H1 (cell line): ENCODE data around the gene POLE. TPM values are rescaled to one million over a fixed set of nuclear protein-coding genes. Genes with fewer than 3 reads are reported as not detected.
A peak's percentile ranks its signal among the peaks of the same experiment; 100 is the strongest.

Source experiments
- CTCF ChIA-PET: fragments of 300-600 bp; sonication (Branson Sonifier 250); formaldehyde crosslinking; loops from one replicate; lab custom pipeline; 2021; ENCODE audit not compliant: partially characterized antibody; lab: Charles Lee
- POLR2A ChIA-PET: fragments of 300-600 bp; sonication (Branson Sonifier 250); formaldehyde crosslinking; loops from one replicate; lab custom pipeline; 2021; ENCODE audit warnings: inconsistent platforms; ENCODE audit not compliant: partially characterized antibody; lab: Charles Lee
- DNase-seq, 2 experiments: peaks; one replicate each; pipeline versions ENCODE4 v3.0.0 to v3.0.0-alpha.2; 2010 to 2022; ENCODE audit warnings: low spot score in 2 of 2, low read depth in 1 of 2, mixed read lengths in 1 of 2
- FAIRE-seq: peaks from 2 replicates; lab custom pipeline; 2011; peaks lifted over from hg19 to GRCh38; lab: Jason Lieb, UNC
- H2AFZ ChIP-seq: 2 replicates; pipeline ENCODE4 v1.8.1; 2012; ENCODE audit warnings: low read length, inconsistent platforms
- H2AK5ac ChIP-seq: 2 replicates; pipeline ENCODE4 v1.6.1; 2013; ENCODE audit warnings: low read depth, low read length
- H2BK120ac ChIP-seq: replicated peaks from 2 replicates; pipeline ENCODE3; 2013; ENCODE audit warnings: low read depth, low read length, inconsistent platforms
- H2BK12ac ChIP-seq: 2 replicates; pipeline ENCODE4 v1.6.1; 2013; ENCODE audit warnings: low read depth, low read length
- H2BK15ac ChIP-seq: 2 replicates; pipeline ENCODE4 v1.6.1; 2013; ENCODE audit warnings: low read length
- H2BK20ac ChIP-seq: 2 replicates; pipeline ENCODE4 v1.6.1; 2013; ENCODE audit warnings: low read length
- H2BK5ac ChIP-seq: 2 replicates; pipeline ENCODE4 v1.6.1; 2013; ENCODE audit warnings: low read depth, low read length
- H3K14ac ChIP-seq: 2 replicates; pipeline ENCODE4 v1.6.1; 2013; ENCODE audit warnings: inconsistent platforms; ENCODE audit not compliant: insufficient read length
- H3K18ac ChIP-seq: 2 replicates; pipeline ENCODE4 v1.6.1; 2013; ENCODE audit warnings: low read length; ENCODE audit errors: extremely low read depth
- H3K23ac ChIP-seq: 2 replicates; pipeline ENCODE4 v1.6.1; 2013; ENCODE audit warnings: inconsistent platforms; ENCODE audit not compliant: insufficient read length
- H3K23me2 ChIP-seq: 2 replicates; pipeline ENCODE4 v1.6.1; 2013; ENCODE audit warnings: low read depth, low read length
- H3K27ac ChIP-seq: 2 replicates; pipeline ENCODE4 v1.6.1; 2011; ENCODE audit warnings: low read depth, low read length, inconsistent platforms
- H3K27me3 ChIP-seq, 4 experiments: replicated peaks in 1 of 4; 1 replicate in 1 of 4; 2 replicates in 3 of 4; pipeline versions ENCODE4 v1.6.1 to v1.8.1; 2011 to 2013; ENCODE audit warnings: low read length in 3 of 4, mild to moderate bottlenecking in 3 of 4, inconsistent platforms in 2 of 4, mixed read lengths in 2 of 4, moderate library complexity in 1 of 4; ENCODE audit not compliant: control insufficient read depth in 3 of 4, insufficient read depth in 3 of 4; ENCODE audit errors: extremely low read depth in 1 of 4
- H3K36me3 ChIP-seq, 4 experiments: 2 replicates each; pipeline versions ENCODE4 v1.6.1 to v1.8.1; 2011 to 2013; ENCODE audit warnings: mild to moderate bottlenecking in 4 of 4, low read length in 3 of 4, moderate library complexity in 2 of 4, control low read depth in 1 of 4, inconsistent platforms in 1 of 4; ENCODE audit not compliant: insufficient read depth in 4 of 4, control insufficient read depth in 2 of 4
- H3K4ac ChIP-seq: replicated peaks from 2 replicates; pipeline ENCODE3; 2013; ENCODE audit warnings: low read length, low read depth, mixed read lengths, inconsistent platforms; ENCODE audit not compliant: insufficient read length
- H3K4me1 ChIP-seq, 4 experiments: replicated peaks in 1 of 4; 1 replicate in 1 of 4; 2 replicates in 3 of 4; pipeline versions ENCODE4 v1.6.1 to v1.8.1; 2011 to 2013; ENCODE audit warnings: low read length in 3 of 4, inconsistent platforms in 2 of 4, mixed read lengths in 1 of 4; ENCODE audit not compliant: insufficient read depth in 4 of 4, control insufficient read depth in 3 of 4
- H3K4me2 ChIP-seq, 2 experiments: 2 replicates each; pipeline versions ENCODE4 v1.6.1 to v1.8.1; 2011 to 2013; ENCODE audit warnings: low read depth in 2 of 2, low read length in 2 of 2, control low read depth in 1 of 2, inconsistent platforms in 1 of 2, mild to moderate bottlenecking in 1 of 2; ENCODE audit not compliant: insufficient read depth in 1 of 2
- H3K4me3 ChIP-seq, 4 experiments: fragments of 200-600, 300-600 bp in 1 of 4; sonication (generic), shearing (Covaris generic), sonication (Bioruptor Twin) in 1 of 4; 2 replicates each; pipeline versions ENCODE4 v1.5.1 to v1.8.1; 2011 to 2016; ENCODE audit warnings: low read length in 4 of 4, low read depth in 3 of 4, control low read depth in 2 of 4, inconsistent platforms in 2 of 4, mild to moderate bottlenecking in 2 of 4, mixed read lengths in 1 of 4, moderate library complexity in 1 of 4; ENCODE audit not compliant: insufficient read depth in 2 of 4; ENCODE audit errors: extremely low read depth in 1 of 4
- H3K56ac ChIP-seq: replicated peaks from 2 replicates; pipeline ENCODE3; 2013; ENCODE audit warnings: low read depth, mild to moderate bottlenecking, mixed read lengths, low read length, inconsistent platforms; ENCODE audit not compliant: insufficient read length
- H3K79me1 ChIP-seq: 2 replicates; pipeline ENCODE4 v1.6.1; 2013; ENCODE audit warnings: low read depth, low read length, control low read depth
- H3K79me2 ChIP-seq, 2 experiments: 2 replicates each; pipeline versions ENCODE4 v1.6.1 to v1.8.1; 2012 to 2013; ENCODE audit warnings: low read length in 2 of 2, mild to moderate bottlenecking in 2 of 2, inconsistent platforms in 1 of 2; ENCODE audit not compliant: insufficient read depth in 2 of 2, control insufficient read depth in 1 of 2
- H3K9ac ChIP-seq, 4 experiments: replicated peaks in 1 of 4; 1 replicate in 1 of 4; 2 replicates in 3 of 4; pipeline versions ENCODE4 v1.6.1 to v1.8.1; 2011 to 2013; ENCODE audit warnings: low read depth in 3 of 4, low read length in 3 of 4, control low read depth in 2 of 4, mild to moderate bottlenecking in 2 of 4, moderate library complexity in 2 of 4, inconsistent platforms in 1 of 4; ENCODE audit errors: extremely low read depth in 1 of 4
- H3K9me3 ChIP-seq, 2 experiments: 2 replicates each; pipeline versions ENCODE4 v1.6.1 to v1.8.1; 2012 to 2013; ENCODE audit warnings: mild to moderate bottlenecking in 2 of 2, moderate library complexity in 2 of 2, control low read depth in 1 of 2, inconsistent platforms in 1 of 2, low read depth in 1 of 2, low read length in 1 of 2, mixed read lengths in 1 of 2; ENCODE audit not compliant: insufficient read depth in 2 of 2
- H4K20me1 ChIP-seq, 2 experiments: replicated peaks in 1 of 2; 2 replicates each; pipeline versions ENCODE3 to v1.8.1; 2011 to 2013; ENCODE audit warnings: inconsistent platforms in 2 of 2, low read length in 2 of 2, mild to moderate bottlenecking in 1 of 2; ENCODE audit not compliant: insufficient read depth in 2 of 2, control insufficient read depth in 1 of 2
- H4K5ac ChIP-seq: 2 replicates; pipeline ENCODE4 v1.6.1; 2013; ENCODE audit warnings: low read length, low read depth, mixed read lengths, inconsistent platforms; ENCODE audit not compliant: insufficient read length
- H4K8ac ChIP-seq: 2 replicates; pipeline ENCODE4 v1.8.0; 2013; ENCODE audit warnings: mild to moderate bottlenecking, moderate library complexity, low read length, inconsistent platforms; ENCODE audit not compliant: insufficient read depth; ENCODE audit errors: extremely low read depth
- H4K91ac ChIP-seq: replicated peaks from 2 replicates; pipeline ENCODE3; 2013; ENCODE audit warnings: low read length, mixed read lengths, inconsistent platforms; ENCODE audit not compliant: insufficient read length
- GABPA ChIP-seq: IDR thresholded peaks from 2 replicates; pipeline ENCODE4 v1.6.1; 2011; ENCODE audit warnings: mild to moderate bottlenecking, low read length, moderate library complexity, borderline replicate concordance; ENCODE audit not compliant: insufficient read depth
- HDAC2 ChIP-seq, 2 experiments: fragments of 300-600 bp in 1 of 2; sonication (generic) in 1 of 2; IDR thresholded peaks; 2 replicates each; pipeline ENCODE4 v1.6.1; 2011 to 2012; ENCODE audit warnings: low read depth in 2 of 2, low read length in 2 of 2, mild to moderate bottlenecking in 2 of 2, moderate library complexity in 2 of 2, borderline replicate concordance in 1 of 2, inconsistent platforms in 1 of 2
- HDAC6 ChIP-seq: IDR thresholded peaks from one replicate; pipeline ENCODE4 v1.7.1; 2012; ENCODE audit warnings: low read depth, mild to moderate bottlenecking, inconsistent platforms, low read length, moderate library complexity
- JUND ChIP-seq: IDR thresholded peaks from 2 replicates; pipeline ENCODE4 v1.6.1; 2011; ENCODE audit warnings: mild to moderate bottlenecking, improper control_type of control experiment, low read length
- POU5F1 ChIP-seq: IDR thresholded peaks from 2 replicates; pipeline ENCODE4 v1.6.1; 2011; ENCODE audit warnings: low read depth, mild to moderate bottlenecking, low read length, moderate library complexity
- RXRA ChIP-seq: IDR thresholded peaks from 2 replicates; pipeline ENCODE4 v1.6.1; 2011; ENCODE audit warnings: low read depth, mild to moderate bottlenecking, low read length, moderate library complexity; ENCODE audit not compliant: insufficient read depth
- SIX5 ChIP-seq: IDR thresholded peaks from 2 replicates; pipeline ENCODE4 v1.6.1; 2011; ENCODE audit warnings: mild to moderate bottlenecking, low read depth, low read length
- SRF ChIP-seq: IDR thresholded peaks from 2 replicates; pipeline ENCODE4 v1.6.1; 2011; ENCODE audit warnings: mild to moderate bottlenecking, low read depth, low read length, moderate library complexity
- SUZ12 ChIP-seq: fragments of 200-600 bp; sonication (generic); IDR thresholded peaks from 2 replicates; pipeline ENCODE4 v1.6.1; 2012; ENCODE audit warnings: mild to moderate bottlenecking, inconsistent platforms, low read length, moderate library complexity, mixed read lengths
- WGBS, 2 experiments: shearing (Covaris generic) in 1 of 2; methylation state at CpG; one replicate each; pipeline versions ENCODE4 v1.1.6 to v1.1.7; 2013 to 2015; ENCODE audit warnings: low lambda C conversion rate in 2 of 2, mixed read lengths in 2 of 2, inconsistent platforms in 1 of 2, low coverage in 1 of 2, missing lambda C conversion rate in 1 of 2; ENCODE audit not compliant: insufficient replicate concordance in 2 of 2, insufficient coverage in 1 of 2, insufficient read length in 1 of 2; ENCODE audit errors: extremely low coverage in 1 of 2, missing lambda C conversion rate in 1 of 2; 5-methylcytosine and 5-hydroxymethylcytosine counted together
- polyA plus RNA-seq, 7 experiments: library from polyadenylated mRNA; depleted of rRNA in 3 of 7; stranded (reverse) in 5 of 7; unstranded in 2 of 7; fragments of >200 nt in 5 of 7; fragments of 200-250 nt in 2 of 7; gene quantifications; 1 replicate in 5 of 7; 2 replicates in 1 of 7; 4 replicates in 1 of 7; pipeline versions ENCODE4 v1.2.1 to v1.2.3, GENCODE V29; 2011 to 2013; ENCODE audit warnings: missing spikeins in 2 of 7, mixed read lengths in 2 of 7
- total RNA-seq: library from RNA; stranded (reverse); fragmentation: NEBNext Ultra II Directional; extraction: Animal tissue kit (Norgen Biotek cat#: 25700); gene quantifications from 2 replicates; pipeline ENCODE4 v1.2.1, GENCODE V29; 2021

The POLE gene
- total and polyA plus RNA-seq, 2 of the 8 experiments (the other 6 are each of a cell fraction or from before 2014, with no cell fraction given), result 59.7 to 115 TPM

DNA sequence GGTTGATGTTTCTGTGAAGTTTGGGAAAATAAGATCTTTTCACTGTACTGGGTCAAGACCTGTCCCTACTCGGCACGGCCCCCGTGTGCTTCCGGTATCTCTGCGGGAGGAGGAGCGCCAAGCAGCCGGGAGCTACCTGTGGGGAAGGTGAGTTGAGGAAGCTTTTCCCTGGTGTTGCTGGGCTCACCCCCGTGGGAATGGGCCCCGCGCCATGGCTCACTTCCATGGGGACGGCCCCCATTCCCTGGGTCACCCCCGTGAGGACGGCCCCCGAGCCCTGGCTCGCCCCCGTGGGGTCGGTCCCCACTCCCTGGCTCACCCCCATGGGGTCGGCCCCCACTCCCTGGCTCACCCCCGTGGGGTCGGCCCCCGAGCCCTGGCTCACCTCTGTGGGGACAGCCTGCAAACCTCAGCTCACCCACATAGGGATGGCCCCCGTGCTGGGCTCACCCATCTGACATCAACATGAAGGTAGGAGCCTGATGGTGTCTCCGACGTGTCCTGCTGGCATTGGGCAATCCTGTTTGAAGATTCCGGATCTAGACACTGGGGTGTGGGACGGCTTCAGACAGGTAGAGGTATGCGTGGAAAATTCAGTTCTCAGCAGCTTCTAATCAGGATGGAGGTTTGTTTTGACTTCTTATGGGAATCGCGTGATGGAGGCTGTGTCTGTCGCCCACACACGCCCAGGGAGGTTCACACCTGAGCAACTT lies 85.8 kb downstream of the POLE start:
- H3K14ac ChIP-seq, result no peak overlapping the region
- H3K79me2 ChIP-seq, result no peaks in the 10 kb centered on the region
- no peak overlapping the region for H3K27ac ChIP-seq
- ChIA-PET POLR2A (interaction anchor here (0.9 to 2.9 kb wide), 4 partner anchors 8 to 39 kb away, joined by 3 to 15 read pairs (median 4); partner anchors contain the start of genes LRCOL1 and P2RX2), CTCF (interaction anchor here (0.6 to 6.1 kb wide), 9 partner anchors 9 to 186 kb away, joined by 3 to 43 read pairs (median 5); partner anchors contain the start of genes LRCOL1 and P2RX2)
- no peak overlapping the region for H2BK120ac ChIP-seq
- no peak overlapping the region for H4K5ac ChIP-seq
- peaks cover 7 to 65% (median 48%) of the 10 kb centered on the region in 4 experiments for H3K27me3 ChIP-seq
- H2AFZ ChIP-seq, result no peak overlapping the region
- H3K56ac ChIP-seq, result no peak overlapping the region
- 0 out of 4 replicates have a peak overlapping the region, but pooled peaks of 1 of the 2 experiments have one; percentile 51 for H3K4me2 ChIP-seq
- H3K36me3 ChIP-seq, result no peaks in the 10 kb centered on the region
- no peak overlapping the region for H2BK20ac ChIP-seq
- peak overlapping the region; percentile 25; the same call in 1 of the 2 replicates for H4K8ac ChIP-seq
- H2AK5ac ChIP-seq, result no peak overlapping the region
- peaks cover 0 to 7% of the 10 kb centered on the region in 2 experiments for H4K20me1 ChIP-seq
- no peak overlapping the region for H2BK5ac ChIP-seq
- H3K18ac ChIP-seq, result no peak overlapping the region
- no peak for FAIRE-seq
- H3K4me1 ChIP-seq, result peaks cover 0 to 6% (median 2%) of the 10 kb centered on the region in 4 experiments; a peak in 4 of 7 replicates
- 0 out of 2 replicates have a peak overlapping the region, but pooled peaks have one; percentile 27 for H2BK12ac ChIP-seq
- H3K23ac ChIP-seq, result no peak overlapping the region
- TF ChIP-seq JUND (no peak), HDAC2 (IDR thresholded peaks at IDR 0.05; ENCODE audit: borderline replicate concordance in 1 of 2, low read depth in 2 of 2, low read length in 2 of 2) (no peak), SUZ12 (no peak), HDAC6 (no peak), SIX5 (no peak), SRF (no peak), GABPA (no peak), POU5F1 (no peak), RXRA (no peak)
- H3K79me1 ChIP-seq, result no peaks in the 10 kb centered on the region
- no peak overlapping the region for H4K91ac ChIP-seq
- 85% methylated on average over 16 of the region's 31 CpGs; no CpG with 5 or more reads in 1 of the 2 experiments for WGBS, 2 experiments
- H3K4ac ChIP-seq, result no peak overlapping the region
- no peak for DNase-seq
- no peaks in the 10 kb centered on the region for H3K9me3 ChIP-seq
- H3K4me3 ChIP-seq, result no peak overlapping the region
- H2BK15ac ChIP-seq, result no peak overlapping the region
- H3K23me2 ChIP-seq, result peaks cover 4% of the 10 kb centered on the region; the same call in 1 of the 2 replicates
- no peak overlapping the region for H3K9ac ChIP-seq
